Stomach (tissue), 9 donors: ENCODE results near the gene JOSD1. TPM values are rescaled to one million over a fixed set of nuclear protein-coding genes. Genes with fewer than 3 reads are reported as not detected.

Source experiments
- DNase-seq, 2 donors: peaks; one replicate each; pipeline versions ENCODE4 v3.0.0 to v3.0.0-alpha.2; 2013 to 2019
- H3K27ac ChIP-seq, 5 donors: fragments of 200-600 bp in 4 of 5; sonication (generic) in 4 of 5; one replicate each; pipeline ENCODE4 v1.5.1; 2013 to 2019; ENCODE audit warnings: mild to moderate bottlenecking in 1 of 5, moderate library complexity in 1 of 5
- H3K27me3 ChIP-seq, 3 donors: fragments of 200-600 bp; sonication (generic); one replicate each; pipeline ENCODE4 v1.5.1; 2017 to 2019; ENCODE audit warnings: mixed run types in 1 of 3
- H3K36me3 ChIP-seq, 4 donors: fragments of 200-600 bp; sonication (generic); 1 replicate in 3 of 4; 2 replicates in 1 of 4; pipeline ENCODE4 v1.5.1; 2016 to 2019
- H3K4me1 ChIP-seq, 4 donors: fragments of 200-600 bp; sonication (generic); one replicate each; pipeline ENCODE4 v1.5.1; 2016 to 2019
- H3K4me3 ChIP-seq, 4 donors: fragments of 200-600 bp; sonication (generic) in 3 of 4; one replicate each; pipeline ENCODE4 v1.5.1; 2016 to 2019; ENCODE audit warnings: mild to moderate bottlenecking in 1 of 4
- H3K9me3 ChIP-seq, 4 donors: fragments of 200-600 bp; sonication (generic); one replicate each; pipeline ENCODE4 v1.5.1; 2016 to 2019
- EP300 ChIP-seq: sonication (generic); formaldehyde crosslinking; IDR thresholded peaks from one replicate; pipeline ENCODE4 v1.6.1; 2017; ENCODE audit warnings: antibody characterized with exemption
- POLR2A ChIP-seq, 4 donors: fragments of 450-650 bp; IDR thresholded peaks; one replicate each; pipeline ENCODE4 v1.6.1; 2016; ENCODE audit warnings: antibody characterized with exemption in 4 of 4, control low read depth in 2 of 4, mild to moderate bottlenecking in 1 of 4, moderate library complexity in 1 of 4
- POLR2AphosphoS5 ChIP-seq, 3 donors: sonication (generic); formaldehyde crosslinking; IDR thresholded peaks; one replicate each; pipeline ENCODE4 v1.6.1; 2016; ENCODE audit warnings: antibody characterized with exemption in 3 of 3
- WGBS, 5 donors: extraction: QIAGEN DNeasy Blood & Tissue Kit in 3 of 5; methylation state at CpG; one replicate each; pipeline versions ENCODE4 v1.1.5 to v1.1.7; 2013 to 2018; 5-methylcytosine and 5-hydroxymethylcytosine counted together
- intact Hi-C: fragments of 100-400 bp; cut with DNase I; formaldehyde crosslinking; loops from one replicate; pipeline ENCODE4 v1.15.1; 2023; ENCODE audit warnings: low total_unique reads
- polyA plus RNA-seq, 3 donors: library from polyadenylated mRNA; stranded (reverse); fragments of 200-250 nt; gene quantifications; one replicate each; pipeline ENCODE4 v1.2.3, GENCODE V29; 2013
- total RNA-seq, 5 donors: library from RNA; depleted of rRNA; stranded (reverse); fragments of >200 nt; gene quantifications; one replicate each; pipeline versions ENCODE4 v1.1.0 to v1.2.3, GENCODE V29; 2014 to 2016
- TF ChIP-seq, protein P1 (sequence below), 7 experiments: fragments of 450-650 bp in 4 of 7; fragments of 200-600 bp in 3 of 7; sonication (generic) in 3 of 7; IDR thresholded peaks; one replicate each; pipeline ENCODE4 v1.5.1; 2016 to 2019; ENCODE audit warnings: antibody characterized with exemption in 7 of 7, control low read depth in 2 of 7, mild to moderate bottlenecking in 1 of 7
- donor health status: healthy with polysubstance abuse.
- donor health status: Bipolar disorder and iron deficiency.
- donor health status: healthy.

The JOSD1 gene
- total and polyA plus RNA-seq, 8 donors: 17.9 to 66.1 (median 35.7) TPM

DNA sequence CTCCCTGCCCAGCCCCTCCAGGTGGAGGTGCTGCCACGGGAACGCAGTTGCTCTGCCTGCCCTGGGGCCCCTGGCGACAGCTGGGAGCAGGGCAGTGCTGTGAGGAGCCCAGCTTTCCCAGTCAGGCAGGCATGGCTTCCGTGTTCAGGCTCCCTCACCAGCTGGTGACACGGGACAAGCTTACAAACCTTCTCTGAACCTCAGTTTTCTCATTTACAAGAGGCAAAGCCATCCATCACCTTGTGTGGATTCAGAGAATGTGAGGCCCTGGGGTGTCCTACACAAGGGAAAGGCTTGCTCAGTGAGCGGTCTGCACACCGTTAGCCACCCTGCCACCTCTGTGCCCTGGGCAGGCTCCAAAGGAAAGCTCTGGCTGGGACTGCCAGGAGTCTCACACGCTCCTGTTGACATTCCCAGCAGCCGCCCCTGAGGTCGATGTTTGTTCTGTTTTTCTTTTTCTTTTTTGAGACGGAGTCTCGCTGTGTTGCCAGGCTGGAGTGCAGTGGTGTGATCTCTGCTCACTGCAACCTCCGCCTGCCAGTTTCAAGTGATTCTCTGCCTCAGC, 31.6 kb upstream of the JOSD1 start:
- Histone ChIP-seq H3K9me3 (no peaks in the 10 kb centered on the region), H3K36me3 (peaks cover 67 to 95% (median 84%) of the 10 kb centered on the region in 4 donors), H3K4me1 (peaks cover 49 to 56% (median 51%) of the 10 kb centered on the region in 4 donors), H3K27me3 (no peaks in the 10 kb centered on the region), H3K4me3 (no peak overlapping the region), H3K27ac (peak overlapping the region; percentile 66 to 83 (median 71))
- peak in 1 of 3 donors; percentile 39 for TF ChIP-seq POLR2AphosphoS5 (IDR thresholded peaks at IDR 0.05)
- no peak for TF ChIP-seq POLR2A (IDR thresholded peaks at IDR 0.05)
- TF ChIP-seq, protein P1, sequence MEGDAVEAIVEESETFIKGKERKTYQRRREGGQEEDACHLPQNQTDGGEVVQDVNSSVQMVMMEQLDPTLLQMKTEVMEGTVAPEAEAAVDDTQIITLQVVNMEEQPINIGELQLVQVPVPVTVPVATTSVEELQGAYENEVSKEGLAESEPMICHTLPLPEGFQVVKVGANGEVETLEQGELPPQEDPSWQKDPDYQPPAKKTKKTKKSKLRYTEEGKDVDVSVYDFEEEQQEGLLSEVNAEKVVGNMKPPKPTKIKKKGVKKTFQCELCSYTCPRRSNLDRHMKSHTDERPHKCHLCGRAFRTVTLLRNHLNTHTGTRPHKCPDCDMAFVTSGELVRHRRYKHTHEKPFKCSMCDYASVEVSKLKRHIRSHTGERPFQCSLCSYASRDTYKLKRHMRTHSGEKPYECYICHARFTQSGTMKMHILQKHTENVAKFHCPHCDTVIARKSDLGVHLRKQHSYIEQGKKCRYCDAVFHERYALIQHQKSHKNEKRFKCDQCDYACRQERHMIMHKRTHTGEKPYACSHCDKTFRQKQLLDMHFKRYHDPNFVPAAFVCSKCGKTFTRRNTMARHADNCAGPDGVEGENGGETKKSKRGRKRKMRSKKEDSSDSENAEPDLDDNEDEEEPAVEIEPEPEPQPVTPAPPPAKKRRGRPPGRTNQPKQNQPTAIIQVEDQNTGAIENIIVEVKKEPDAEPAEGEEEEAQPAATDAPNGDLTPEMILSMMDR (IDR thresholded peaks at IDR 0.05): peak in 1 of 7 experiments; percentile 0
- 30 to 48% (median 42%) methylated on average over 10 to 13 of the region's 13 CpGs for WGBS, 5 donors
- DNase-seq: peak; percentile 37 to 79
- intact Hi-C loops: no loop called here

DNA sequence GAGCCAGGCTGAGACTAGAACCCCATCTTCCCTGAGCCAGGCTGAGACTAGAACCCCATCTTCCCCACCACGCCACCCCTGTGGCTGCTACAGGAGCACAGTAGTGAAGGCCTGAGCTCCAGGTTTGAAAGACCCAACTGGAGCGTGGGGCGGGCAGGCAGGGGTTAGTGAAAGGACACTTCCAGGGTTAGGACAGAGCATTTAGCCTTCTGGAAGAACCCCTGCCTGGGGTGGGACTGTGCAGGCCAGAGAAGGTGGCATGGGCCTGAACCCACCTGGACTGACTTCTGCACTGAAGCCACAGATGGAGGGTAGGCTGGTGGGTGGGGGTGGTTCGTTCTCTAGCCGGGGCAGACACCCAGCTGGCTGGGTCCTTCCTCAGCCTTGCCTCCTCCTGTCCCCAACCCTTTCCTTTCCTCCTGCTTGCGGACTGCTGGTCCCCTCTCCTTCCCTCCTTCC, 31.0 kb upstream of the JOSD1 start:
- Histone ChIP-seq H3K36me3 (peaks cover 67 to 95% (median 84%) of the 10 kb centered on the region in 4 donors), H3K27ac (peak overlapping the region; percentile 48 to 83 (median 71)), H3K9me3 (no peaks in the 10 kb centered on the region), H3K4me1 (peaks cover 49 to 56% (median 51%) of the 10 kb centered on the region in 4 donors), H3K4me3 (no peak overlapping the region), H3K27me3 (no peaks in the 10 kb centered on the region)
- DNase-seq: no peak
- no peak for TF ChIP-seq POLR2A (IDR thresholded peaks at IDR 0.05)
- TF ChIP-seq, protein P1 (IDR thresholded peaks at IDR 0.05): no peak
- no peak for TF ChIP-seq EP300
- TF ChIP-seq POLR2AphosphoS5 (IDR thresholded peaks at IDR 0.05): no peak
- intact Hi-C loops: no loop called here
- WGBS, 5 donors: 73 to 79% (median 77%) methylated on average over 5 to 6 of the region's 6 CpGs

DNA sequence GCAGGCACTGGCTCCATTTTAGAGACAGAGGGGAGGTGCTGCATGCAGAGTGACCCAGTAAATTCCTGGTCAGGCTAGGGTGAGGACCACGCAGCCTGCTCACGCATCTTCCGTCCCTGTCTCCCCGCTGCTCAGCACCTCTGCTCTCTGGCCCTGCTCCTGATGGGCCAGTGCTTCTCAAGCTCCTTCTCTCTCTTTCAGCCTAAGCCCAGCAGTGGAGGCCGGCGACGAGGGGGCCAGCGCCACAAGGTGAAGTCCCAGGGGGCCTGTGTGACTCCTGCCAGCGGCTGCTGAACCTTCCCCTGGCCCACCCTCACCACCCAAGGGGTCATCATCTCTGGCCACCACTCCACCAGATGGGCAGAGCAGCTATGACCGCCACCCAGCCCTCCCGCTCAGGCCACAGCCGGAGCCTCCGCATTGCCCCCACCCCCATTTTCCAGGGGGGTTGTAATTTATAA, 29.7 kb upstream of the JOSD1 start:
- H3K9me3 ChIP-seq: no peaks in the 10 kb centered on the region
- no peak overlapping the region for H3K27ac ChIP-seq
- peaks cover 41 to 44% (median 42%) of the 10 kb centered on the region in 4 donors for H3K4me1 ChIP-seq
- H3K36me3 ChIP-seq: peaks cover 69 to 95% (median 84%) of the 10 kb centered on the region in 4 donors
- DNase-seq: no peak
- 93 to 98% (median 96%) methylated on average over 13 of the region's 13 CpGs for WGBS, 5 donors
- no peak for TF ChIP-seq POLR2A (IDR thresholded peaks at IDR 0.05)
- no peak for TF ChIP-seq EP300
- no peak for TF ChIP-seq POLR2AphosphoS5 (IDR thresholded peaks at IDR 0.05)
- TF ChIP-seq, protein P1 (IDR thresholded peaks at IDR 0.05): no peak
- H3K27me3 ChIP-seq: no peaks in the 10 kb centered on the region
- H3K4me3 ChIP-seq: no peak overlapping the region
- intact Hi-C loops: no loop called here

DNA sequence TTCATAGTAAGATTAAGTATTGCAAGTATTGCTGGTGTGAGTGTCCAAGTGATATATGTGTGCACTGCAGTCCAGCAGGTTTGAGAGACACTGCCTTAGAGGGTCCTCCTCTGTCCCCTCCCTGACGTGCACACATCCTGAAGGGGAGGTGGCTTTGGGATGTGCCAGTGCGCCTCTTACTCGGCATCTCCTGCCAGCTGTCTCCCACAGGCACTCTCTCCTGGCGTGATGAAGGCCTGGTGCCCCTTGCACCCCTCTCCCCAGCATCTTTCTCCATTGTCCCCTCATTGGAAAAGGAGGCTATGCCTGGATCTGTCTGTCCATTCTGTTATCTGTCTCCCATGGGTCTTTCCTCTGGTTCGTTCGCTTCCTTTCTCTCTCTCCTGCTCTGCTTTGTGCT, 29.2 kb upstream of the JOSD1 start:
- intact Hi-C loops: no loop called here
- no peak overlapping the region for H3K4me3 ChIP-seq
- H3K4me1 ChIP-seq: peaks cover 36 to 39% (median 37%) of the 10 kb centered on the region in 4 donors
- peaks cover 69 to 95% (median 84%) of the 10 kb centered on the region in 4 donors for H3K36me3 ChIP-seq
- TF ChIP-seq EP300 (no peak), POLR2A (IDR thresholded peaks at IDR 0.05) (no peak), POLR2AphosphoS5 (IDR thresholded peaks at IDR 0.05) (no peak)
- TF ChIP-seq, protein P1 (IDR thresholded peaks at IDR 0.05): no peak
- no peaks in the 10 kb centered on the region for H3K27me3 ChIP-seq
- no peak for DNase-seq
- H3K9me3 ChIP-seq: no peaks in the 10 kb centered on the region
- no peak overlapping the region for H3K27ac ChIP-seq
- 88 to 95% (median 90%) methylated on average over 6 of the region's 6 CpGs for WGBS, 5 donors
